IPS-18c (cell line): ENCODE measurements around the gene CFHR1.
"Not testable (repeated sequence)": the region's sequence is repeated elsewhere in the genome, so short reads cannot be mapped to it uniquely, and the experiment has no call there.

ENCODE experiments used
- H3K4me3 ChIP-seq: 2 replicates; pipeline ENCODE4 v1.7.0; 2013; ENCODE audit warnings: low read depth, mild to moderate bottlenecking, low read length, moderate library complexity; ENCODE audit not compliant: insufficient read depth
- H3K9me3 ChIP-seq: one replicate; pipeline ENCODE4 v1.6.1; 2013; ENCODE audit warnings: mild to moderate bottlenecking, low read length, moderate library complexity; ENCODE audit not compliant: control insufficient read depth, insufficient read depth

CFHR1 gene

GRCh38 chr1:196819531-196819930 is at the start of gene CFHR1:
Gene CFHR1 (plus strand): TSS chr1:196819731. CDS start chr1:196819845, 114 bp downstream.
- not testable (repeated sequence) for H3K4me3 ChIP-seq, H3K9me3 ChIP-seq

DNA sequence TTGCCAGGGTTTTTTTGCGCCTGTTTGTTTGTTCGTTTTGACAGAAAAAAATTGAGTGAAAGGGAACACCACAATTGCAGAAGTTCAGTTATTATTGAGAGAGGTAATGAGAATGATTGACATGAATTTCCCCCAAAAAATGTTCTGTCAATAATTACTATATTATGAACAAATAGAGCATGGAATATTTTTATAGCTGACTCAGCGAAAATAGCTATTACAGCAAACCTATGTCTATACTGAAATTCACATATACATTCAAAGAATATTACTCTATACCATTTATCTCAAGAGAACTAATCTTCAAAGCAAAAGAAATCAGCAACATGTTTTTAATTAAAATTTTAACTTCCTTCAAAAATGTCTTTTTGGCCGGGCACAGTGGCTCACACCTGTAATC is 49.7 kb upstream of the CFHR1 start:
- H3K9me3 ChIP-seq, H3K4me3 ChIP-seq: not testable (repeated sequence)

DNA sequence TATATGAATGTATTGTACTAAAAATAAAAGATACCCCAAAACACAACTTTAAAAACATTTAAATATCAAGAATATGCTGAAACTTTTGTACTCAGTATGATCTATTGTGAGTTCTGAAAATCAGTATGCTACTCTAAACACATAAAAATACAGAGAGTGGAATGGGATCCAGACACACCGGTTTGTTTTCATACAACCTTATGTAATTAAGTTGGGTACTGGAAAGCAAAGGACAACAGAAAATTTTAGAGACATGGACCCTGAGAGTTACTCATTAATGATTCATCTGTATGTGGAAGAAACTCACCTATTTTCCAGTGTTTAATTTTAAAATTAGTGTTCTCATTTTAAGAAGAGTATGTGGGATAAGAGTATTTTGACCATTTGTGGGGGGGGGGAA is 45.8 kb upstream of the CFHR1 start:
- H3K9me3 ChIP-seq = no peaks in the 10 kb centered on the region
- no peak overlapping the region for H3K4me3 ChIP-seq

GRCh38 chr1:196774175-196774574 is 45.4 kb upstream of the CFHR1 start:
- no peak overlapping the region for H3K4me3 ChIP-seq
- no peaks in the 10 kb centered on the region for H3K9me3 ChIP-seq

DNA sequence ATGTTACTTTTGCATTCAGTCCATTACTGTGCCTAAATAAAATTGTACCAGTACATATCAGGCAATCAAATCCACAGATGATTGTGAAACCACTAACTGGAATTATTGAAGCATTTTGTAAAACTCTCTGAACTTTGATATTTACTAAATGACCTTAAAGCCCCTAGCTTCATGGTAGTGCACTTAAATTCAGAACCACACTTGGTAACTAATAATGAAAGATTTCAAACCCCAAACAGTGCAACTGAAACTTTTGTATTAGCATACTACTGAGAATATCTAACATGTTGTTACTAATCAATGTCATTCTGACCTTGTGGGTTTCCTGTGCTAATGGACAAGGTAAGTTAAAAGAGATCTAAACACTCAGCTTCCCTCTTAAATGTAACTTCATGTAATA is 44.9 kb upstream of the CFHR1 start, which contains the start of gene CFHR3:
Gene CFHR3, plus strand, starts transcription at position 238 of the 400 bp plus-strand sequence. Its CDS starts 47 bp downstream, at position 285.
- no peak within 1 kb of the TSS for H3K4me3 ChIP-seq
- no peaks in the 10 kb centered on the region for H3K9me3 ChIP-seq

GRCh38 chr1:196777603-196778002 is 41.9 kb upstream of the CFHR1 start:
- no peaks in the 10 kb centered on the region for H3K9me3 ChIP-seq

GRCh38 chr1:196779093-196779492 is 40.4 kb upstream of the CFHR1 start:
- Histone ChIP-seq H3K4me3 (no peak overlapping the region), H3K9me3 (no peaks in the 10 kb centered on the region)

More at GRCh38 chr1:196777603-196778002, 41.9 kb upstream of the CFHR1 start:
- no peak overlapping the region for H3K4me3 ChIP-seq

- H3K9me3 ChIP-seq, H3K4me3 ChIP-seq: not testable (repeated sequence)
Observed at GRCh38 chr1:196791252-196791651, 28.3 kb upstream of the CFHR1 start.

DNA sequence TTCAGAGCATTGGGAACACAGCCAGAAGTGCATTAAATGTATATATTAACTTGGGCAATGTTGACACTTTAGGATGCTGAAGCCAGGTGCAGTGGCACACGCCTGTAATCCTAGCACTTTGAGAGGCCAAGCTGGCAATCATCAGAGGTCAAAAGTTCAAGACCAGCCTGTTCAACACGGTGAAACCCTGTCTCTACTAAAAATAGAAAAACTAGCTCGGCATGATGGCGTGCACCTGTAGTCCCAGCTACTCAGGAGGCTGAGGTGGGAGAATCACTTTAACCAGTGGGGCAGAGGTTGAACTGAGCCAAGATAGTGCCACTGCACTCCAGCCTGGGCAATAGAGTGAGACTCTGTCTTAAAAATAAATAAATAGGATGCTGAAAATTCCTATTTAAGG is 25.4 kb upstream of the CFHR1 start:
- not testable (repeated sequence) for H3K4me3 ChIP-seq, H3K9me3 ChIP-seq

GRCh38 chr1:196797891-196798290 is 21.6 kb upstream of the CFHR1 start:
- Histone ChIP-seq H3K4me3 (no peak overlapping the region), H3K9me3 (no peaks in the 10 kb centered on the region)

DNA sequence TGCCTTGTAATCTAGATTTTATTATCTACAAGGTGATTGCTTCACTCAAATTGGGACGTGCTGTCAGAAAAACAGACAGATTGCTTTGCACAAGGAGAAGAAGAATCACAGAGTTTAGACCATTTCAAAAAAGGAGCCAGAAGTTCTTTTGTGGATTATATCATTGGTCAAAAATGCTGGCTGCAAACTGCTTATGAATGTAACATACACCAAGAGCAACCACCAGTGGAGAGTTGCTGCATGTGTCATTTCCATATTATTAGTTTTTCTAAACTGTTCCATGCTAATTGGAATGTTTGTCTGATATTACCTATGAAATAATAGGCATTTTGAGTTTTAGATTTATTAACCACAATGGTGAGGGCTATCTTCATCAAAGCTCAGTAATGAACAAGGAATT is 17.6 kb upstream of the CFHR1 start:
- H3K4me3 ChIP-seq, H3K9me3 ChIP-seq: not testable (repeated sequence)

GRCh38 chr1:196808529-196809235 is 10.8 kb upstream of the CFHR1 start:
- H3K4me3 ChIP-seq = no peak overlapping the region
- H3K9me3 ChIP-seq = no peaks in the 10 kb centered on the region

GRCh38 chr1:196817442-196817841 is 2.1 kb upstream of the CFHR1 start:
- not testable (repeated sequence) for H3K4me3 ChIP-seq, H3K9me3 ChIP-seq

- not testable (repeated sequence) for H3K9me3 ChIP-seq, H3K4me3 ChIP-seq
Observed at GRCh38 chr1:196827860-196828259, 8.3 kb downstream of the CFHR1 start.

GRCh38 chr1:196849613-196850492 is 30.3 kb downstream of the CFHR1 start:
- H3K9me3 ChIP-seq, H3K4me3 ChIP-seq: not testable (repeated sequence)

GRCh38 chr1:196856053-196856452 is 36.5 kb downstream of the CFHR1 start:
- Histone ChIP-seq H3K4me3 (no peak overlapping the region), H3K9me3 (no peaks in the 10 kb centered on the region)

- Histone ChIP-seq H3K4me3 (no peak overlapping the region), H3K9me3 (no peaks in the 10 kb centered on the region)
Observed at GRCh38 chr1:196857188-196857587, 37.7 kb downstream of the CFHR1 start.

- no peak overlapping the region for H3K4me3 ChIP-seq
- H3K9me3 ChIP-seq = no peaks in the 10 kb centered on the region
Observed at GRCh38 chr1:196858811-196859210, 39.3 kb downstream of the CFHR1 start.
